Measurements from ENCODE around the gene RPH3AL.

The RPH3AL gene

DNA sequence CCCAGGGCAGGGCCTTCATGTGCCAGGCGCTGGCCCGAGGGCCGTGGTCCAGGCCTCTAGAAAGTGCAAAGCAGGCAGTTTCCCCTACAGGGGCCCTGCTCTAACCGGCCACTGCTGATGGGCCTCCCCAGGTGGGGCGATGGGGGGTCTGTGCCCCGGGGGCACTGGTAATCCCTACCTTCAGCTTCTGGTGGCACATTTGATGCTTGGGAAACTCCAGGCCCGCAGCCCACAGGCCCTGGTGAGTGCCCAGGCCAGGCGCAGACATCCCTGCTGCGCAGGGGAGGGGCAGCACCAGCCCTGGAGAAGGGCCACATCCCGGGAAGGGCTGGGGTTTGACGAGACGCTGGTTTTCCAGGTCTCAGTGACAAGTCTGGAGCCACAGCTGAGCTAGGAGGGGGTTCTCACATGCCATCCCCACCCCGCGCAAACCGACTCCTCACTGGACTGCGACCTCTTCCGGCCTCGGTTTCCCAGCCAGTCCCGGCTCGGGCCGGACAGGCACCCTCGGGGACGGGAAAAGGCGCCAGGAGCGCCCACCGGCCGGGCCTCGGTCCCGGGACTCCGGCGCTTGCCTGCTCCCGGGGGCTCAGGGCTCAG is 172.7 kb downstream of the RPH3AL start:
- Mint-ChIP-seq H3K27me3 (ENCODE audit: low read depth) (peaks cover 28% of the 10 kb centered on the region), H3K9me3 (no peaks in the 10 kb centered on the region), H3K4me3 (peak overlapping the region; percentile 55 to 77 (median 70)), H3K36me3 (ENCODE audit: low read depth) (no peaks in the 10 kb centered on the region), H3K27ac (peak overlapping the region in 1 of 3 experiments; percentile 14), H3K4me1 (peaks cover 22% of the 10 kb centered on the region)
- TF ChIP-seq, protein P1, sequence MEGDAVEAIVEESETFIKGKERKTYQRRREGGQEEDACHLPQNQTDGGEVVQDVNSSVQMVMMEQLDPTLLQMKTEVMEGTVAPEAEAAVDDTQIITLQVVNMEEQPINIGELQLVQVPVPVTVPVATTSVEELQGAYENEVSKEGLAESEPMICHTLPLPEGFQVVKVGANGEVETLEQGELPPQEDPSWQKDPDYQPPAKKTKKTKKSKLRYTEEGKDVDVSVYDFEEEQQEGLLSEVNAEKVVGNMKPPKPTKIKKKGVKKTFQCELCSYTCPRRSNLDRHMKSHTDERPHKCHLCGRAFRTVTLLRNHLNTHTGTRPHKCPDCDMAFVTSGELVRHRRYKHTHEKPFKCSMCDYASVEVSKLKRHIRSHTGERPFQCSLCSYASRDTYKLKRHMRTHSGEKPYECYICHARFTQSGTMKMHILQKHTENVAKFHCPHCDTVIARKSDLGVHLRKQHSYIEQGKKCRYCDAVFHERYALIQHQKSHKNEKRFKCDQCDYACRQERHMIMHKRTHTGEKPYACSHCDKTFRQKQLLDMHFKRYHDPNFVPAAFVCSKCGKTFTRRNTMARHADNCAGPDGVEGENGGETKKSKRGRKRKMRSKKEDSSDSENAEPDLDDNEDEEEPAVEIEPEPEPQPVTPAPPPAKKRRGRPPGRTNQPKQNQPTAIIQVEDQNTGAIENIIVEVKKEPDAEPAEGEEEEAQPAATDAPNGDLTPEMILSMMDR (IDR thresholded peaks at IDR 0.05; ENCODE audit: unreplicated experiment in 3 of 3) = no peak

DNA sequence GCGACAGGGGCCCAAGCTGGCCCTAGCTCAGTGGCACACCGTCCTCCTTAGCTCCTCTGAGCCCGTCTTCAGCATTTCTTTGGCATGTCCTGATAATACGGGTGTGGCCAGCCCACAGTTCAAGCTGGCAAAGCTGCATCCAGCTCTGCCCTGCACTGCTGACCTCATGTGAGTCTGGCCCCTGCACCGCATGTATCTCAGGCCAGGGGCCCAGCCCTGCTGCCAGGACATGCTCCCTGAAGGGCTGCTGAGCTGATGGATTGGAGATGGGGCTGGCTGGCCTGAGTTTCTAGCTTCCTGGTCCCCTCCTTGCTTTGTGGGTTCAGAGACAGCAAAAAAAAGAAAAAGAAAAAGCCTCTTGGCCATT is 173.6 kb downstream of the RPH3AL start:
- no peaks in the 10 kb centered on the region for H3K9me3 Mint-ChIP-seq
- H3K27ac Mint-ChIP-seq = peak overlapping the region in 2 of 3 experiments; percentile 35 to 85
- H3K4me1 Mint-ChIP-seq = peaks cover 22% of the 10 kb centered on the region
- H3K27me3 Mint-ChIP-seq (ENCODE audit: low read depth) = peaks cover 22% of the 10 kb centered on the region
- TF ChIP-seq, protein P1 (IDR thresholded peaks at IDR 0.05; ENCODE audit: unreplicated experiment in 3 of 3) = no peak
- no peaks in the 10 kb centered on the region for H3K36me3 Mint-ChIP-seq (ENCODE audit: low read depth)
- H3K4me3 Mint-ChIP-seq = peak overlapping the region; percentile 55 to 77 (median 70)

DNA sequence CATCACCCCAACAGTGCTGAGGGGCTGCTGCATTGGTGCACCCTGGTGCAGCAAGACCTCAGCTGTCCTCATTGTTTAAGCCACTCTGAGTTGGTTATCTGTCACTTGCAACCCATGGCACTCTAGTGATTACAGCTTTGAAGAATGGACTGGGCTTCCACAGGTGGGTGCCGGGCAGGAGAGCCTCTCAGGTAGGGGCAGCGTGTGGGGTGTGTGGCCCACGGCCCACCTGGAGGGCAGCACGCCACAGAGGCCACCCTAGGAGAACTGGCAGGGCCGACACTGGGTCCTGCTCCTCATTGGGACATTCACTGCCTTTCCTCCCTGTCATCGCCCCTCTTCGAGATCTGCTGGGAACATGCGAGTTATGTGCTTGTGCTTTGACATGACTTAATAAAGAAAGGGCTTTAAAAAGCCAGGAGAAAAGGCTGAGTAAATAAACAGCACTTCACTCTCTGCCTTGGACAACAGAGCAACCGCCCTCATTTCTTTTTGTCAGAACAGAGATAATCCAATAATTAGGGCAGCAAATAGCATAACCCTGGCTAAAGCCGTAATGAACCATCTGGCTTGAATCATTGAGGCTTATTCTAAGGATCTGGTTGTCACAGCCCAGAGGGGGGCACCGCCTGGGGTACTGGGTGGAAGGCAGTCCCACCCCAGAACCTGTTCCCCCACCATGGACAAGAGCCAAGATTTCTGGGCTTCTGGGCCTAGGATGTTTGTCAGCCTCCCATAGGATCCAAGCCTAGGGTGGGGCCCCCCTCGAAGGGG is 174.1 kb downstream of the RPH3AL start:
- H3K36me3 Mint-ChIP-seq (ENCODE audit: low read depth) = no peaks in the 10 kb centered on the region
- TF ChIP-seq, protein P1 (IDR thresholded peaks at IDR 0.05; ENCODE audit: unreplicated experiment in 3 of 3) = no peak
- H3K9me3 Mint-ChIP-seq = no peaks in the 10 kb centered on the region
- H3K4me3 Mint-ChIP-seq = peak overlapping the region; percentile 60 to 77 (median 70)
- peaks cover 19% of the 10 kb centered on the region for H3K27me3 Mint-ChIP-seq (ENCODE audit: low read depth)
- H3K4me1 Mint-ChIP-seq = peaks cover 24% of the 10 kb centered on the region
- H3K27ac Mint-ChIP-seq = peak overlapping the region; percentile 35 to 85 (median 52)

DNA sequence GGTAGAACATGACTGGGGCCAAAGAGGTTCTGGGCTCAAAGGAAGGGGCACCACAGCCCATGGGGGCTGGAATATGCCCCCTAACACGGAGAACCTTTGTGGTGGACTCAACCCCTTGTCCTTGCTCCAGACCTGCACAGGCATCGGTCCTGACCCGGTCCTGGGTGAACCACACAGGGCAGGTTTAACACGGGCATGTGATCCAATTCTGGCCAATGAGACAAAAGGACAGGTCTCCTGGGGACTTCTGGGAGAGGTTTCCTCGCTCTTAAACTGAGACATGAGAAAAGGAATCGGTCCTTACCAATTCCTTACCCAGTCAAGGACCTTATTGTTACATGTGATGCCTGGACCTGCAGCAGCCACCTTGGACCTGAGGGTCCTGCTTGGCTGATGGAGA is 174.8 kb downstream of the RPH3AL start:
- no peaks in the 10 kb centered on the region for H3K36me3 Mint-ChIP-seq (ENCODE audit: low read depth)
- TF ChIP-seq, protein P1 (IDR thresholded peaks at IDR 0.05; ENCODE audit: unreplicated experiment in 3 of 3) = no peak

DNA sequence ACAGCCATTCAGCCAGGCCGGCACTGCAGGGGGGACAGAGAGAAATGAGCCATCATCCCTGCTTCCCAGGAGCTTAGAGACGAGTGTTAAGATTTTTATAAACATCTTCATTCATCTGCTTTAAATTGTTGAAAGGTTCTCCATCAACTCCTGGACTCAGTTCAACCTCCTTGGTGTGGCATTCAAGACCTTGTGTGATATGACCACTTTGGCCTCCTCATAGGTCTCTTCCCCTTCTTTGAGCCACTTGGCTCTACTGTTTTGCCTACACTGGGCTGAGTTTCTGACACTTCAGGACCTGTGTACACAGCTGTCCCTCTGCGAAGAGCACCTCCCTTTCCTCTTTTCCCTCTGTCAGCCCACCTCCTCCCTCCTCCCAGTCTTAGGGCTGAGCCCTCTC is 175.5 kb downstream of the RPH3AL start:
- peaks cover 12% of the 10 kb centered on the region for H3K27me3 Mint-ChIP-seq (ENCODE audit: low read depth)
- peak overlapping the region in 1 of 3 experiments; percentile 49 for H3K27ac Mint-ChIP-seq
- H3K9me3 Mint-ChIP-seq = no peaks in the 10 kb centered on the region
- H3K36me3 Mint-ChIP-seq (ENCODE audit: low read depth) = no peaks in the 10 kb centered on the region
- TF ChIP-seq, protein P1 (IDR thresholded peaks at IDR 0.05; ENCODE audit: unreplicated experiment in 3 of 3) = no peak
- peaks cover 20% of the 10 kb centered on the region for H3K4me1 Mint-ChIP-seq
- peak overlapping the region; percentile 16 to 50 (median 46) for H3K4me3 Mint-ChIP-seq

More for the DNA sequence above, 174.8 kb downstream of the RPH3AL start:
- Mint-ChIP-seq H3K27me3 (ENCODE audit: low read depth) (peaks cover 17% of the 10 kb centered on the region), H3K4me1 (peaks cover 24% of the 10 kb centered on the region), H3K4me3 (peak overlapping the region; percentile 42 to 66 (median 46)), H3K9me3 (no peaks in the 10 kb centered on the region), H3K27ac (peak overlapping the region; percentile 29 to 52 (median 35))
